Kidney (tissue), 14 donors: ENCODE measurements around the gene PPFIA4. TPM values are rescaled to one million over a fixed set of nuclear protein-coding genes. Genes with fewer than 3 reads are reported as not detected.

Source experiments
- DNase-seq, 5 donors: peaks; one replicate each; pipeline ENCODE4 v3.0.0-alpha.2; 2013 to 2020
- FAIRE-seq: peaks from 2 replicates; lab custom pipeline; 2012; peaks lifted over from hg19 to GRCh38; lab: Jason Lieb, UNC
- H3K27ac ChIP-seq, 2 donors: one replicate each; pipeline ENCODE4 v1.7.0; 2013; ENCODE audit warnings: low read depth in 2 of 2, low read length in 2 of 2, inconsistent platforms in 1 of 2
- H3K27me3 ChIP-seq: one replicate; pipeline ENCODE4 v1.7.1; 2013; ENCODE audit warnings: low read length, inconsistent platforms; ENCODE audit not compliant: control insufficient read depth, insufficient read depth
- H3K36me3 ChIP-seq, 3 donors: one replicate each; pipeline versions ENCODE4 v1.7.0 to v1.7.1; 2013; ENCODE audit warnings: low read length in 3 of 3, control low read depth in 1 of 3, inconsistent platforms in 1 of 3; ENCODE audit not compliant: insufficient read depth in 3 of 3, control insufficient read depth in 2 of 3
- H3K4me1 ChIP-seq, 3 donors: one replicate each; pipeline versions ENCODE4 v1.7.0 to v1.7.1; 2013; ENCODE audit warnings: low read length in 3 of 3, inconsistent platforms in 1 of 3, low read depth in 1 of 3; ENCODE audit not compliant: control insufficient read depth in 2 of 3, insufficient read depth in 2 of 3
- H3K4me3 ChIP-seq, 3 donors: one replicate each; pipeline versions ENCODE4 v1.7.0 to v1.8.1; 2013; ENCODE audit warnings: low read length in 3 of 3, control low read depth in 1 of 3, inconsistent platforms in 1 of 3
- H3K9ac ChIP-seq, 3 donors: one replicate each; pipeline versions ENCODE4 v1.7.0 to v1.7.1; 2013; ENCODE audit warnings: low read length in 3 of 3, control low read depth in 1 of 3, inconsistent platforms in 1 of 3
- H3K9me3 ChIP-seq, 3 donors: one replicate each; pipeline versions ENCODE4 v1.7.0 to v1.7.1; 2013; ENCODE audit warnings: low read length in 3 of 3, control low read depth in 1 of 3, inconsistent platforms in 1 of 3; ENCODE audit not compliant: control insufficient read depth in 2 of 3, insufficient read depth in 1 of 3
- CTCF ChIP-seq: IDR thresholded peaks from 3 replicates; pipeline ENCODE4 v1.5.1; 2012; ENCODE audit warnings: mild to moderate bottlenecking, moderate library complexity, borderline replicate concordance; ENCODE audit not compliant: insufficient read depth; ENCODE audit errors: extremely low read depth
- intact Hi-C: fragments of 100-400 bp; cut with DNase I; formaldehyde crosslinking; loops from one replicate; pipeline ENCODE4 v1.11.1; 2022
- polyA plus RNA-seq: library from polyadenylated mRNA; stranded (reverse); fragments of 350-450 nt; fragmentation: Illumina TruSeq; extraction: RNeasy Lipid Tissue Mini Kit (QIAGEN cat#74804); gene quantifications from one replicate; pipeline ENCODE4 v1.2.3, GENCODE V29; 2014; ENCODE audit warnings: low read depth, low replicate concordance; ENCODE audit not compliant: insufficient read depth
- total RNA-seq: library from RNA; stranded (reverse); fragmentation: NEBNext Ultra II Directional; extraction: Animal tissue kit (Norgen Biotek cat#: 25700); gene quantifications from one replicate; pipeline ENCODE4 v1.2.1, GENCODE V29; 2021
- donor health status: control.
- donor health status: control.
- donor health status: control.
- donor health status: control.
- donor health status: control.
- donor health status: DM: yes; HTN: yes; CAD: no.
- donor health status: Normal renal cell carcinoma (clear cell type).

Gene PPFIA4
- total and polyA plus RNA-seq, 2 donors from 2014 or later: 1.7 to 5.2 TPM

GRCh38 chr1:203101813-203102634 lies 75.7 kb downstream of the PPFIA4 start:
- Histone ChIP-seq H3K9me3 (peaks cover 0 to 7% (median 0%) of the 10 kb centered on the region in 3 donors), H3K4me1 (peaks cover 0 to 11% (median 0%) of the 10 kb centered on the region in 3 donors), H3K36me3 (no peaks in the 10 kb centered on the region), H3K27ac (no peak overlapping the region), H3K27me3 (no peaks in the 10 kb centered on the region), H3K4me3 (no peak overlapping the region), H3K9ac (no peak overlapping the region)
- peak in 3 of 5 donors; percentile 23 to 55 (median 53) for DNase-seq
- TF ChIP-seq CTCF: no peak
- intact Hi-C loops: no loop called here
- FAIRE-seq: no peak

- Histone ChIP-seq H3K4me1 (peaks cover 0 to 11% (median 0%) of the 10 kb centered on the region in 3 donors), H3K9ac (no peak overlapping the region), H3K9me3 (peaks cover 0 to 7% (median 0%) of the 10 kb centered on the region in 3 donors), H3K27ac (no peak overlapping the region), H3K4me3 (no peak overlapping the region), H3K36me3 (no peaks in the 10 kb centered on the region), H3K27me3 (no peaks in the 10 kb centered on the region)
- TF ChIP-seq CTCF: no peak
- intact Hi-C loops: no loop called here
- DNase-seq (peak in 3 of 5 donors; percentile 22 to 62 (median 26)), FAIRE-seq (no peak)
Measured at GRCh38 chr1:203103216-203103615, 76.9 kb downstream of the PPFIA4 start.

GRCh38 chr1:203103829-203104495 lies 77.7 kb downstream of the PPFIA4 start:
- Histone ChIP-seq H3K4me1 (peaks cover 0 to 11% (median 0%) of the 10 kb centered on the region in 3 donors), H3K9me3 (peaks cover 0 to 7% (median 0%) of the 10 kb centered on the region in 3 donors), H3K4me3 (no peak overlapping the region), H3K27ac (no peak overlapping the region), H3K36me3 (no peaks in the 10 kb centered on the region), H3K27me3 (no peaks in the 10 kb centered on the region), H3K9ac (no peak overlapping the region)
- peak in 1 of 5 donors; percentile 22 for DNase-seq
- FAIRE-seq: no peak
- no peak for TF ChIP-seq CTCF
- intact Hi-C loops: no loop called here
